OCI-LY7 (cell line): ENCODE results near the gene MECR. TPM values are rescaled to one million over a fixed set of nuclear protein-coding genes. Genes with fewer than 3 reads are reported as not detected.
A peak's percentile ranks its signal among the peaks of the same experiment; 100 is the strongest.

Experiments
- BruUV-seq: library from RNA; stranded (reverse); fragments of 400-500 nt; replicated peaks from 2 replicates; lab custom pipeline; 2021; lab: Mats Ljungman, UMichigan
- CTCF ChIA-PET: fragments of 300-600 bp; sonication (Branson Sonifier 250); formaldehyde crosslinking; loops from one replicate; lab custom pipeline; 2022; ENCODE audit warnings: antibody characterized with exemption; ENCODE audit not compliant: unreplicated experiment; lab: Charles Lee
- POLR2A ChIA-PET: fragments of 300-600 bp; sonication (Branson Sonifier 250); formaldehyde crosslinking; loops from one replicate; lab custom pipeline; 2022; ENCODE audit warnings: antibody characterized with exemption; lab: Charles Lee
- DNase-seq: peaks from one replicate; pipeline ENCODE4 v3.0.0-alpha.2; 2015; ENCODE audit warnings: low spot score
- H2AFZ ChIP-seq: fragments of 200-600 bp; sonication (generic), shearing (Covaris generic); 2 replicates; pipeline ENCODE4 v1.6.1; 2014; ENCODE audit warnings: mild to moderate bottlenecking, antibody characterized with exemption, low read length, moderate library complexity
- H3K27ac ChIP-seq: fragments of 200-600 bp; sonication (generic); 2 replicates; pipeline ENCODE4 v1.5.1; 2014; ENCODE audit warnings: mixed run types, low read depth, mild to moderate bottlenecking, moderate library complexity, low read length, inconsistent platforms; ENCODE audit not compliant: poor library complexity, severe bottlenecking
- H3K36me3 ChIP-seq: fragments of 200-600 bp; sonication (generic); 2 replicates; pipeline ENCODE4 v1.6.1; 2014; ENCODE audit warnings: mild to moderate bottlenecking, antibody characterized with exemption, low read length, moderate library complexity, mixed read lengths; ENCODE audit not compliant: insufficient read depth
- H3K4me1 ChIP-seq: fragments of 200-600 bp; sonication (generic); 2 replicates; pipeline ENCODE4 v1.5.1; 2014; ENCODE audit warnings: mild to moderate bottlenecking, low read length; ENCODE audit not compliant: insufficient read depth, poor library complexity, severe bottlenecking
- H3K4me2 ChIP-seq: fragments of 200-600 bp; sonication (generic); 2 replicates; pipeline ENCODE4 v1.6.1; 2014; ENCODE audit warnings: mild to moderate bottlenecking, low read length
- H3K4me3 ChIP-seq: fragments of 200-600 bp; sonication (generic); 2 replicates; pipeline ENCODE4 v1.5.1; 2014; ENCODE audit warnings: mild to moderate bottlenecking, low read depth, low read length; ENCODE audit not compliant: poor library complexity, severe bottlenecking
- H3K79me2 ChIP-seq: fragments of 200-600 bp; sonication (generic); 2 replicates; pipeline ENCODE4 v1.6.1; 2016; ENCODE audit warnings: low read depth, mild to moderate bottlenecking, low read length, moderate library complexity, mixed read lengths; ENCODE audit not compliant: insufficient read depth
- H3K9me2 ChIP-seq: fragments of 200-600 bp; sonication (generic); 2 replicates; pipeline ENCODE4 v1.6.1; 2016; ENCODE audit warnings: mild to moderate bottlenecking, low read length, mixed read lengths; ENCODE audit not compliant: insufficient read depth
- H3K9me3 ChIP-seq: fragments of 200-600 bp; sonication (generic); 2 replicates; pipeline ENCODE4 v1.6.1; 2014; ENCODE audit warnings: mild to moderate bottlenecking, mixed run types, low read length, mixed read lengths
- H4K20me1 ChIP-seq: fragments of 200-600 bp; sonication (generic); 2 replicates; pipeline ENCODE4 v1.6.1; 2014; ENCODE audit warnings: mild to moderate bottlenecking, antibody characterized with exemption, low read length, moderate library complexity, mixed read lengths; ENCODE audit not compliant: insufficient read depth
- EZH2phosphoT487 ChIP-seq: fragments of 200-600 bp; sonication (generic); IDR thresholded peaks from 2 replicates; pipeline ENCODE4 v1.6.1; 2018; ENCODE audit warnings: low read depth, borderline replicate concordance, mild to moderate bottlenecking, mixed run types, antibody characterized with exemption, low read length, moderate library complexity, mixed read lengths
- intact Hi-C: fragments of 100-400 bp; cut with micrococcal nuclease; formaldehyde crosslinking; loops from one replicate; pipeline ENCODE4 v1.10.0; 2022; ENCODE audit not compliant: unreplicated experiment
- total RNA-seq, 2 experiments: library from RNA; depleted of rRNA in 1 of 2; stranded (reverse); fragments of >200 nt in 1 of 2; shearing (Covaris generic) in 1 of 2; gene quantifications; 2 replicates each; pipeline ENCODE4 v1.2.3, GENCODE V29; 2014 to 2022
- TF ChIP-seq, protein P1 (sequence below): fragments of 200-600 bp; sonication (generic); conservative IDR thresholded peaks from 2 replicates; pipeline ENCODE4 v1.5.1; 2014; ENCODE audit warnings: mild to moderate bottlenecking, antibody characterized with exemption, low read length, moderate library complexity, mixed read lengths

Gene MECR
- total RNA-seq, 2 experiments from 2014 or later = 33.3 to 33.5 TPM

DNA sequence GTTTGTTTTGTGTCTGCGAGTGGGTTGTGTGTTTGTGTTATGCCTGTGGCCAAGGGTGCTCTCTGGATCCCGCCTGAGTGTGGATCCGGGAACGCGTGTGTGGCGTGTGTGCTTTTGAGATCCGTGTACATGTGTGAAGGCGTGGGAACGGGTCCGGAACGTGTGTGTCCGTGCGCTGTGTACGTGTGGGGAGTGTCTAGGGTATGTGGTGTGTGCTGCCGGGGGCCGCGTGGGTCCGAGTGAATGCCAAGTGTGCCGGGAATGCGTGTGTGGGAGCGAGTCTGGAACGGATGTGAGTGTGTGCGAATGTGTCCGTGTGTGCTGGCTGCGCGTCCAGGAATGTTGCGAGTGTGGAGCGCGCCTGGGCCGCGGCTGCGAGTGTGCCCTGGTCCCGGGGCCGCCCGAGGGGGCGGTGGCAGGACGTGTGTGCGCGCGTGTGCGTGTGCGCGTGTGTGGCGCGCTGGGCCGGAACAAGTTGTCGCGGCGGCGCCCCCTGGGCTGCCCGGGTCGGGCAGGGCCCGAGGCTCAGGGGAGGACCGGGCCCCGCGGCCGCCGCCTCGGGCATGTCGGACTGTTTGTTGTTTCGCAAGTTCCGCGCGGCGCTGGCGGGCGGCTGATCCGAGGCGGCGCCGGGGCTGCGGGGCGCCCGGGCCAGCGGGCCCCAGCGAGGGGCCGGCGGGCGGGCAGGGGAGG lies 6.5 kb upstream of the MECR start:
- no peak for DNase-seq
- H2AFZ ChIP-seq = no peak overlapping the region
- BruUV-seq = no TSS peak
- CTCF ChIA-PET = no interaction called here
- no peaks in the 10 kb centered on the region for H3K9me3 ChIP-seq
- peaks cover 15% of the 10 kb centered on the region for H3K4me1 ChIP-seq
- POLR2A ChIA-PET = no interaction called here
- H3K4me3 ChIP-seq = peak overlapping the region; percentile 50
- no peaks in the 10 kb centered on the region for H3K9me2 ChIP-seq
- H3K36me3 ChIP-seq = no peaks in the 10 kb centered on the region
- no peak overlapping the region for H3K27ac ChIP-seq
- no peaks in the 10 kb centered on the region for H3K79me2 ChIP-seq
- H3K4me2 ChIP-seq = peak overlapping the region; percentile 62
- no peaks in the 10 kb centered on the region for H4K20me1 ChIP-seq
- intact Hi-C loops = loop anchor here (2.0 to 10.0 kb wide), 4 partner anchors 88 to 1470 kb away; no protein-coding TSS in a partner anchor
- TF ChIP-seq EZH2phosphoT487 = no peak
- TF ChIP-seq, protein P1, sequence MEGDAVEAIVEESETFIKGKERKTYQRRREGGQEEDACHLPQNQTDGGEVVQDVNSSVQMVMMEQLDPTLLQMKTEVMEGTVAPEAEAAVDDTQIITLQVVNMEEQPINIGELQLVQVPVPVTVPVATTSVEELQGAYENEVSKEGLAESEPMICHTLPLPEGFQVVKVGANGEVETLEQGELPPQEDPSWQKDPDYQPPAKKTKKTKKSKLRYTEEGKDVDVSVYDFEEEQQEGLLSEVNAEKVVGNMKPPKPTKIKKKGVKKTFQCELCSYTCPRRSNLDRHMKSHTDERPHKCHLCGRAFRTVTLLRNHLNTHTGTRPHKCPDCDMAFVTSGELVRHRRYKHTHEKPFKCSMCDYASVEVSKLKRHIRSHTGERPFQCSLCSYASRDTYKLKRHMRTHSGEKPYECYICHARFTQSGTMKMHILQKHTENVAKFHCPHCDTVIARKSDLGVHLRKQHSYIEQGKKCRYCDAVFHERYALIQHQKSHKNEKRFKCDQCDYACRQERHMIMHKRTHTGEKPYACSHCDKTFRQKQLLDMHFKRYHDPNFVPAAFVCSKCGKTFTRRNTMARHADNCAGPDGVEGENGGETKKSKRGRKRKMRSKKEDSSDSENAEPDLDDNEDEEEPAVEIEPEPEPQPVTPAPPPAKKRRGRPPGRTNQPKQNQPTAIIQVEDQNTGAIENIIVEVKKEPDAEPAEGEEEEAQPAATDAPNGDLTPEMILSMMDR = no peak

DNA sequence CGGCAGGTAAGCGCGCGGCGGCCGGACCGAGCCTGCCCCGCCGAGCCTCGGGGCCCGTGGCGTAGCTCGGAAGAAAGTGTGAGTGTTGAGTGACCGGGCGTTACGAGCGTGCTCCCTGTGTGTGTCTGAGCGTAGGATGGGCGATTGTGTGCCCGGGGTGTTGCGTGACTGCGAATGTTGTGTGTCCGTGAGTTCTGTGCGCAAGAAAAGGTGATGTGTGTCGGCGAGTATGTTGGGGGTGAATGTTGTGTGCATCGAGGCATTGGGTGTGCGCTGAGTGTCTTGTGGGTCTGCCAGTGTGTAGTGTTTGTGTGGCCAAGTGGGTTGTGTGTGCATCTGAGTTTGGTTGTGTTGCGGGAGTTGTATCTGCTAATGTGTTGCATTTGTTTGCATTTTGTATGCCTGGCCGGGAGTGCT lies 6.0 kb upstream of the MECR start:
- no peak for DNase-seq
- H3K27ac ChIP-seq = no peak overlapping the region
- H3K9me2 ChIP-seq = no peaks in the 10 kb centered on the region
- intact Hi-C loops = loop anchor here (2.0 to 10.0 kb wide), 4 partner anchors 88 to 1471 kb away; no protein-coding TSS in a partner anchor
- H3K4me1 ChIP-seq = peaks cover 15% of the 10 kb centered on the region
- CTCF ChIA-PET = no interaction called here
- POLR2A ChIA-PET = no interaction called here
- H3K9me3 ChIP-seq = no peaks in the 10 kb centered on the region
- H3K79me2 ChIP-seq = no peaks in the 10 kb centered on the region
- BruUV-seq = no TSS peak
- no peak overlapping the region; the same call in 1 of the 2 replicates for H2AFZ ChIP-seq
- no peak for TF ChIP-seq EZH2phosphoT487
- TF ChIP-seq, protein P1 = no peak
- peak overlapping the region; percentile 50 for H3K4me3 ChIP-seq
- no peaks in the 10 kb centered on the region for H3K36me3 ChIP-seq
- H4K20me1 ChIP-seq = no peaks in the 10 kb centered on the region
- H3K4me2 ChIP-seq = peak overlapping the region; percentile 62
